ENCODE results near the gene RIPPLY3. TPM values are rescaled to one million over a fixed set of nuclear protein-coding genes. Genes with fewer than 3 reads are reported as not detected.

The RIPPLY3 gene
- total RNA-seq, 1 donor from 2014 or later = 0.44 TPM

DNA sequence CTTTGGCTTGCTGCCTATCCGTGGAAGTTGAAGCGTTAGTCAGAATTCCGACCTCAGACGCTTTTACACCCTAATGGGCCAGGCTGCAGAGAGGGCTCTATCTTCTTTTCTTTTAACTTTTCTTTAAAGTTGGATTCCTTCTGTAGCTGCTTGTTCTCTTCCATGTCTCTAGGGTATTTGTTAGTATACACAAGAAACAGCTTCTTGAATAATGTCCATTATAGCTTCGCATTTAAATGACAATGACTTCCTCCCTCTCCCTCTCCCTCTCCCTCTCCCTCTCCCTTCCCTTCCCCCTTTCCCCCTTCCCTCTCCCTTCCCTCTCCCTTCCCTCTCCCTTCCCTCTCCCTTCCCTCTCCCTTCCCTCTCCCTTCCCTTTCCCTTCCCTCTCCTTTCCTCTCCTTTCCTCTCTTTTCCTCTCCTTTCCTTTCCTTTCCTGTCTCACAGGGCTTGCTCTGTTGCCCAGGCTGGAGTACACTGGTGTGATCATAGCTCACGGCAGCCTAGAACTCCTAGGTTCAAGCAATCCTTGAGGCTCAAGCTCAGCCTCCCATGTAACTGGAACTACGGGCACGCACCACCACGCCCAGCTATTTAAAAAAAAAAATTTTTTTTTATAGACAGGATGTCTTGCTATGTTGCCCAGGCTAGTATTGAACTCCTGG, 33.0 kb downstream of the RIPPLY3 start:
- Histone ChIP-seq H3K27ac (no peak overlapping the region), H3K4me3 (no peak overlapping the region), H3K36me3 (no peaks in the 10 kb centered on the region), H3K9me3 (no peaks in the 10 kb centered on the region), H3K4me1 (no peaks in the 10 kb centered on the region), H3K27me3 (ENCODE audit: low read depth) (no peaks in the 10 kb centered on the region)
- ATAC-seq = no peak
- intact Hi-C loops (cut with DNase I) = no loop called here
- DNase-seq = no peak
- TF ChIP-seq CTCF (IDR thresholded peaks at IDR 0.05) = no peak

- intact Hi-C loops (cut with DNase I) = no loop called here
- DNase-seq = no peak
- ATAC-seq = no peak
Observed at GRCh38 chr21:37040212-37040611, 33.7 kb downstream of the RIPPLY3 start.

DNA sequence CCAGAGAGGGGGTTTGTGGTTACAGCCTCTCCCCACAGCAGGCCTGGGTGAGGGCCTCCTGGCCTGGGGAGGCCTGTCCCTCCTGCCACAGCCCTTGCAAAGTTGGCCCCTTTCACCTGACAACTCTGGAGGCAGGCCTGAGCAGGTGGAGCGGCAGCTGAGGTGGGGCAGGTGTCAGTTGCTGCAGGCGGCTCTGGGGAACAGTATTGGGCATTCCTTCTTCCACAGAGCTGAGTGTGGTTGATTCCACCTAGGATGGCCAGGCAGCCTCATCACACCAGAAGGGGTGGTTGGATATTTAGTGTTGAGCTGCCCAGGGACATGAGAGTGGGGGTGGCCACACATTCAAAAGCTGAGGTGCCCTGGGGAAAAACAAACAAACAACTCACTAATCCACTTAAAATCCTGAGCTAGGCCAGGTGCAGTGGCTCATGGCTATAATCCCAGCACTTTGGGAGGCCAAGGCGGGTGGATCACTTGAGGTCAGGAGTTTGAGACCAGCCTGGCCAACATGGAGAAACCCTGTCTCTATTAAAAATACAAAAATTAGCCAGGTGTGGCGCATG, 35.3 kb downstream of the RIPPLY3 start:
- no peak for DNase-seq
- TF ChIP-seq CTCF (IDR thresholded peaks at IDR 0.05) = no peak
- intact Hi-C loops (cut with DNase I) = no loop called here
- Histone ChIP-seq H3K27ac (no peak overlapping the region), H3K4me3 (no peak overlapping the region), H3K27me3 (ENCODE audit: low read depth) (no peaks in the 10 kb centered on the region), H3K4me1 (no peaks in the 10 kb centered on the region), H3K9me3 (no peaks in the 10 kb centered on the region), H3K36me3 (no peaks in the 10 kb centered on the region)
- ATAC-seq = no peak

More at GRCh38 chr21:37040212-37040611, 33.7 kb downstream of the RIPPLY3 start:
- no peak for TF ChIP-seq CTCF (IDR thresholded peaks at IDR 0.05)
- H3K4me3 ChIP-seq = no peak overlapping the region
- no peak overlapping the region for H3K27ac ChIP-seq
- no peaks in the 10 kb centered on the region for H3K36me3 ChIP-seq
- no peaks in the 10 kb centered on the region for H3K4me1 ChIP-seq
- H3K27me3 ChIP-seq (ENCODE audit: low read depth) = no peaks in the 10 kb centered on the region
- H3K9me3 ChIP-seq = no peaks in the 10 kb centered on the region

DNA sequence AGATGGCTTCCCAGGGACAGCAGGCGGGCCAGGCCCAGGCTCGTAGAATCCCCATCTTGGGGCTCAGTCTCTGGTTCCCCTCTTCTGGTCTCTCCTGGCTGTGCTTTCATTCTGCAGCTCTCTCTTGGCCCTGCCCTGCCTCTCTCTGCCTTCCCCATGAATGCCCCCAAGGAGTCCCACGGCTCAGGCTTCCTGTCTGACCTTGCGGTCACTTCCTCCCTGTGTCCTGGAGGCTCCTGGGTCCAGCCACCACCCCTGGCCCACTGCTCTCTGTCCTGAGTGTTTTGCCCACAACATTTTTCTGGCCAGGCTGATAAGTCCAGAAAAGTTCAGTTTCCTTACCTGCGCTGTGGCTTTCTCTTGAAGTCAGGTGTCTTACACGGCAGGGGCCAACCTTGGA, 37.3 kb downstream of the RIPPLY3 start:
- H3K27me3 ChIP-seq (ENCODE audit: low read depth) = no peaks in the 10 kb centered on the region
- TF ChIP-seq CTCF (IDR thresholded peaks at IDR 0.05) = no peak
- H3K36me3 ChIP-seq = no peaks in the 10 kb centered on the region
- no peak overlapping the region for H3K27ac ChIP-seq
- ATAC-seq = no peak
- H3K4me3 ChIP-seq = no peak overlapping the region
- no peak for DNase-seq
- intact Hi-C loops (cut with DNase I) = no loop called here
- no peaks in the 10 kb centered on the region for H3K4me1 ChIP-seq
- no peaks in the 10 kb centered on the region for H3K9me3 ChIP-seq

DNA sequence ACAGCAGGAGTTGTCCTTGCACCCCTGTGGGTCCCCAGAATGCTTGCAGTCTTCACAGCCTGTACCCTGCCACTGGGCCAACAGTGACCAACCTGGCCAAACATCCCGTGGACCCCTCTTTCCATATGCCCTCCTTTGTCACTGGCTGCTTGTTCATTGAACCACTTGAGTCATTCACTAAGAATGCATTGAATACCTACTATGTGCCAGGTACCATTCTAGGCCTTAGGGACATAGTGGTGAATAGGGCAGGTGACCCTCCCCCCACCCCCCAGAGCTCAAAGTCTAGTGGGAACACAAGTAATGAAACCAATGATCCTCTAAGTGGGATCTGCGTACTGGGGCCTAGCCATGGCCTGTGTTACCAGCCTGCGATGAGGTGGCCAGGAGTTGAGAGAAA, 38.1 kb downstream of the RIPPLY3 start:
- H3K27me3 ChIP-seq (ENCODE audit: low read depth) = no peaks in the 10 kb centered on the region
- H3K36me3 ChIP-seq = no peaks in the 10 kb centered on the region
- H3K27ac ChIP-seq = no peak overlapping the region
- ATAC-seq (no peak), DNase-seq (no peak)
- intact Hi-C loops (cut with DNase I) = no loop called here
- no peaks in the 10 kb centered on the region for H3K4me1 ChIP-seq
- H3K9me3 ChIP-seq = no peaks in the 10 kb centered on the region
- H3K4me3 ChIP-seq = no peak overlapping the region
- TF ChIP-seq CTCF (IDR thresholded peaks at IDR 0.05) = no peak

Data from lower lobe of right lung (tissue), 2 donors.